NCI-H2107 treated with DMSO at 0.1 percent for 48 hours (cell line): ENCODE results near the gene ST8SIA5.

ENCODE experiments used
- DNase-seq: peaks from one replicate; lab custom pipeline; 2025; ENCODE audit not compliant: unreplicated experiment; lab: John Stamatoyannopoulos, UW

The ST8SIA5 gene

GRCh38 chr18:46748466-46748865 is 8.4 kb downstream of the ST8SIA5 start:
- no peak for DNase-seq

- DNase-seq: no peak
Observed at GRCh38 chr18:46740046-46740445, 16.8 kb downstream of the ST8SIA5 start.

DNA sequence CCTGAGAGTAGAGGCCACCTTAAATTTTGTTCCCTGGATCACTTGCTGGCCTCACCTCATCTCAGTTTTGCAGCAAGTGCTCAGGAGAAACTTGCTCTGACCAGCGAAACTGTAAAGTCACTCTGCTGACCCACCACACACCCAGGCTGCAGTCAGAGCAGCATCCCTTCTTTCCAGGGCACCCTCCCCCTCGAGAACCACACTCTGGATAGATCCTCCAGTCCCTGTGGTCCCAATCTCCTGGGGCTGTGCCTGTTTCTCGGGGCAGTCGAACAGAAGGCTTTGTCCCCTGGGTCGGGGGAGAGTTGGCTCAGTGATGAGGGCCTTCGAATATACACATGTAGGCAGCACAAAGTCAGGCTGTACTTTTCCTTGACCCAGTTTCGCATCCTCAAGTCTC is 18.4 kb downstream of the ST8SIA5 start:
- no peak for DNase-seq

DNA sequence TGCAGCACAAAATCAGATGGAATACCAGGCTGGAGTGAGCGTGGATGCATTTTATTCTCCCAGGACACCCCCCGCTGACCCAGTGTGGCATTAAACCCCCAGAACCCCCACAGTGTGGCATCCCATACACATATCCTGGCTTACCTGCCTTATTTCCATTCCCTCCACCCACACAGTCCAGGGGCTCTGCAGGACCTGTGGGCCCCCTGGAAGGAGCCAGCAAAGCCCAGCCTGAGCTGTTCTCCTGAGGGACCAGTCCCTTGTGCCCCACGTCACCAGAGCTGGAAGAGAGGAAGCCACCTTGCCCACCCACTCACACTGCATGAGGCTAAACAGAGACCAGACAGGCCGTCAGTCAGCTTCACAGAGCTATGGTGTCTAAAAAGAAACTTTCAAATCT is 20.1 kb downstream of the ST8SIA5 start:
- no peak for DNase-seq

DNA sequence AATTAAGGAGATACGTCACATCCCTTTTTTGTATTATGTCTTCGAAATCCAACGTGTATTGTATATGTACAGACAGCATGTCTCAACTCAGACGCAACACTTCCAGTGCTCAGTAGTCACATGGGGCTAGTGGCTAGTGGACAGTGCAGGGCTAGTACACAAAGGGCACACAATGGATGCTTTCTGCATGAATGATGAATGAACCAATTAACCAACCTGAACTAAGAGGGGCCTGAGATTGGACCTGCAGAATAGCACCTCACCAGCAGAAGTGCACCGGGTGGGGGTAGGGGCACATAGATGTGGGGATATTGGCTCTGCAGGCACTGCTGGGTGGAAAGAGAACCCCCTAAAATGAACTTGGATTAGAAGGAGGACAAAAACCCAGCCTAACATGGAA is 20.7 kb downstream of the ST8SIA5 start:
- DNase-seq: no peak

DNA sequence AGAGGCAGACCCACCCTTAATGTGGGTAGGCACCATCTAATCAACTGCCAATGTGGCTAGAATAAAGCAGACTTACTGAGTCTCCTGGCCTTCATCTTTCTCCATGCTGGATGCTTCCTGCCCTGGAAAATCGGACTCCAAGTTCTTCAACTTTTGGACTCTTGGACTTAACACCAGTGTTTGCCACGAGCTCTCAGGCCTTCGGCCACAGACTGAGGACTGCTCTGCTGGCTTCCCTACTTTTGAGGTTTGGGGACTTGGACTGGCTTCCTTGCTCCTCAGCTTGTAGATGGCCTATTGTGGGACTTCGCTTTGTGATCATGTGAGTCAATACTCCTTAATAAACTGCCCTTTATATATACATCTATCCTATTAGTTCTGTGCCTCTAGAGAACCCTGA is 21.9 kb downstream of the ST8SIA5 start:
- DNase-seq: no peak

DNA sequence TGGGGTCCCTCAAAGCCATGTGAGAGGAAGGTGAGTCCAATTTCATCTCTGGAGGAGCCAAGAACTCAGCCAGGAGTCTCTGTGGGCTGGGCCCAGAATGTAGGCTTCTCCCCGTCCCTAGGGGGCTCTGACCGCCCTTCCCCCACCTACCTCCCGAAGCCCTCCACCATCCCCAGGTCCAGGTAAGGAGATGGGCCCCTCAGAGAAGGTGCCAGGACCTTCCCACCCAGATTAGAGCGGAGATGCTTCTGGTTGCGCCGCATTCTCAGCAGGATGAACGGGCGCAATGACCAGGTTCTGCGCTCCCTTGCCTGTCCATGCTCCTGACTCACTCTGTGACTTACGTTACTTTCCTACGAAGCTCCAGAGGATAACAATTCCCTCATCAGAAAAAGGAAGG is 23.0 kb downstream of the ST8SIA5 start:
- DNase-seq: no peak

- no peak for DNase-seq
Observed at GRCh38 chr18:46732801-46733200, 24.1 kb downstream of the ST8SIA5 start.

GRCh38 chr18:46732201-46732600 is 24.7 kb downstream of the ST8SIA5 start:
- DNase-seq: no peak

DNA sequence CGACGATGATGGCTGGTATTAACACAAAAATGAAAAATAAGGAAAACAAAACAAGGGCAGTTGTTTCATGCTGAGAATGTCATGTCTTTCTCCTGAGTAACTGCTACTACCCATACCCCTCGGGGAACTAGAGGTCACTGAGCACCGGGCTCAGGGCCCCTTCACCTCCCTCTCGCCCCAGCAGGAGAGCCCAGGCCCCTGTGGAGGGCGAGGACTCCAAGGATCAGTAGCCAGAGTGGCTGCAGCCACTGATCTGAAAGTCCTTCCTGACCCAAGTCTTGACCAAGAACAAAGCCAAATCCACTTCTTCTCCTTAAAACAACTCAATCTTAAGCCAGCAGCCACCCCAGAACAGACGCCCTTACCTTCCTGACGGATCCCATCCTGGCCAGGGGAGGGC is 25.5 kb downstream of the ST8SIA5 start:
- DNase-seq: no peak

DNA sequence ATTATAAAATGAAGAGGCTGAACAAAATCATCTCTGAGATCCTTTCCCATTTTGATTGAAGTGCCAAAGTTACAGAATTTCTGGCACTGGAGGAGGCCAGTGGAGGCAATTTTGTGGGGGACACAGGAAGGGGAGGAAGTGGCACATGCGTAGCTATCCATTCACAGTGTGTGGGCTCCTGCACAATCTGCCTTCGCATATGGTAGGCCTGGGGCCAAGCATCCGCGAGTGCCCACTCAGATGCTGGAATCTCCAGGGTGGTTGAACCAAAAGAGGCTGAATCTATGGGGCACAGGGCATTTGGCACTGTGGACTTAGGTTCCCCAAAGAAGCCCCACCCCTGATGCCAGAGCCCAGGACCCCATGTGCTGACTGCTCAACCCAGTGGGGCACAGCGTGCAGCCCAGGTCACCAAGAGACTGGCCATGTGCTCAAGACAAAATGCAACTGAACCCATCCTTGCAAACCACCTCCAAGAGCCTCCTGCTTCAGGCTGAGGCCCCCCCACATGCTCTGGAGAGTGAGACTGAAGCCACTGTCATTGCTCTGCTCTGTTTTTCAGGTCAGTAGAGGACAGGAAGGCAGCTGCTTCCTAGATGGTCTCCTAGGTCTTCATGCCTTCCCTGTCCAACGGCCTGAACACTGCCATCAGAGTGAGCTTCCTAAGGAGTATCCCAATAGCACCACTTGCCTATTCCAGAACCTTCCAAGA is 28.5 kb downstream of the ST8SIA5 start:
- DNase-seq: no peak

- no peak for DNase-seq
Observed at GRCh38 chr18:46727177-46727576, 29.7 kb downstream of the ST8SIA5 start.

DNA sequence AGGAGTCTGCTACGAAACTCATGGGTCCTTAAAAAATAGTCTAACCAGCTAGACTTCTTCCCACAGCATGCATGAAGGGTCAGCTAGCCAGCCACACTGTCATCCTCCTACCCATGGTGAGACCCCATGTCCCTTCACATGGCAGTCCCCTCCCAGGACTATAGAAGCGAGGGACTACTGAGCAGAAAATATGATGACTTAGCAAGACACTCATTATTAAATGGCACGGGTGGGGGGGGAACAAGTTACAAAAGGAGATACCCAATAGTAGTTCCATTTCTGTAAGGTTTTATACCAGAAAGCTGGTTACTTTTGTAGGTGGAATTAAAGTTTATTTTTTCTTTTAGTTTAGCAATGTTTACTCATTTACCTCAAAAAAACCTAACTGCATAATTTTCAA is 31.5 kb downstream of the ST8SIA5 start:
- no peak for DNase-seq

- DNase-seq: no peak
Observed at GRCh38 chr18:46723856-46724415, 32.9 kb downstream of the ST8SIA5 start.

DNA sequence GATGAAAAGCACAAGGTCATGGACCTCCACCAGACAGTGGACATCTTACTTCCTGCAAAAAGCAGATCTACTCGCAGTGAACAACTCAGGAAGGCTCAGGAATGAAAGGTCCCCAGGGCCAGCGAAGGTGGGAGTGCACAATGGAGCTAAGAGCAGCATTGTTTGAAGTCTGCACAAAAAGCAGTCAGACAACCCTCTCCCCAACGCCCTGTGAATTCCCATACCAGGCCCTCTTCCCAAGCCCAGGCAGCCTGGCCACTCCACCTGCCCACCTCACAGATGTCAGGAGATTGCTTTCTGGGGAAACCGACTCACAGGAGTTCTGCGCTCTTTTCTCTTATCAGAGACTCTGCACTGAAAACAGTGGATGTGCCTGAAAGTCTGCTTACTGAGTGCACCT is 34.8 kb downstream of the ST8SIA5 start:
- DNase-seq: no peak

DNA sequence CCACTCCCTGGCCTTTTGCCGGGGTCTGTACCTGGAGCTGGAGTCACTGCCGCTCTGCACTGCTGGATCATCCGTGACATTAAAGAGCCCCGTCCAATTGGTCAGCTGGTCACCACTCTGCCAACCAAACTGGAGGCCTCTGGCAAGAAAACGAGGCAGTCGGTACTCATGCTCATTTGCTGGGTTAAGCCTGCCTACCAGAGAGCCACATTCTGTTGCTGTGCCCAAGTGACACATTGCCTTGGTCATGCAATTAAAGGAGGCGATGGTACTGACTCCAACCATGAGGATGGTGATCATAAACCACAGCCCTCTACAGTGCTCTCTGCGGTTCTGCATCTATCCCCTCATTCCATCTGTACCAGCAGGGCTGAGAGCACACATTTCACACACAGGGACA is 35.5 kb downstream of the ST8SIA5 start:
- DNase-seq: no peak

GRCh38 chr18:46720521-46720920 is 36.3 kb downstream of the ST8SIA5 start:
- DNase-seq: no peak

DNA sequence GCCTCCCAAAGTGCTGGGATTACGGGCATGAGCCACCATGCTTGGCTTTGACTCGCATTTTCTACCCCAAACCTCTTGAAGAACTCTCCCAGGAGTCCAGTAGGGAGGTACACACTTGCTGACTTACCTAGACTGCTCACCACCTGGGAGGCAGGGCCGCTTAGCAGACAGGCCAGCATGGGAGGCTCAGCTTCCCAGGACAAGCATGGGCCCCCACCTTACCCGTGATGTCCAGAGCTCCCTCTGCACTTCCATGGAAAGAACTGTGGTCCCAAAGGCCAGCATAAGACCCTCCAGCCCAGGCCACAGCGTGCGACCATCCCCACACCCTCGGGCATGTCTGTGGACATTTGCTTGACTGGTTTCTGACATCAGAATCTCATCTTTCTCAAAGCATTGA is 36.8 kb downstream of the ST8SIA5 start:
- DNase-seq: no peak

GRCh38 chr18:46719388-46719787 is 37.5 kb downstream of the ST8SIA5 start:
- no peak for DNase-seq

DNA sequence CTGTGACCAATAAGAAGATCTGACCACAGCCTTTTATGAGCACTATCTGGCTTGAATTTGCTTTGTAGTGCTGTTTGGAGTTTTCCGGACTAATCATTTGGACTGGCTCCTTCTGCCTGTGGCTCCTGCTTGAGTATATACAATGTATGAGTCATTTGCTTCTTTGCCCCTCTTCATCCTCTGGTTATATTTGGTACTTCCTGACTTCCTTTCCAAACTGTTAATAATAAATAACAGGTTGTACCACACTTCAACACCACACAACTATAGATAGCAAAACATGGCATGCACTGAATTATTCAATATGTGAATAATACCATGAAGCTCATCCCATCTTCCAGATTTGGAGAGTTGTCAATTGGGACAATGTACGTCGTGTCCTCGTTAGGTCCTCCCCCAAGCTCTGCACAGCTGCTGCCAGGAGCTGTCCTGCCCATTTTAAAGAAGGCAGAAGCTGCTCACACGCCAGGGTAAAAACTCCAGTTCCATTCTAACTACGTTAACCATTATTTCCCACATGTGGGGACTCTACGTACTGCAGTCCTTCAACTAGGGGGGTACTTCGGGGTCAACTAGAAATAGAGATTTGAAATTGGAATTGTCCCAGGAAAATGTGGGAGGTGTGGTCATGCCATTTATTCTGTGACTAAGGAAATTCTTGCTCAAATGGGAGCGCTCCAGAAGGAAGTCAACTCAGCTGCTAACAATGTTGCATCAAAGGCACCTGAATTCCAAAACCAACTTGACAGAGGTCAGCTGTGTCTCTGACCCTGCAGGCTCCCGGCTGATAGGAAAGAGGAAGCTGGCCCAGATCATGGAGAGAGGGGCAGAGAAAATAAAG is 38.1 kb downstream of the ST8SIA5 start:
- no peak for DNase-seq

DNA sequence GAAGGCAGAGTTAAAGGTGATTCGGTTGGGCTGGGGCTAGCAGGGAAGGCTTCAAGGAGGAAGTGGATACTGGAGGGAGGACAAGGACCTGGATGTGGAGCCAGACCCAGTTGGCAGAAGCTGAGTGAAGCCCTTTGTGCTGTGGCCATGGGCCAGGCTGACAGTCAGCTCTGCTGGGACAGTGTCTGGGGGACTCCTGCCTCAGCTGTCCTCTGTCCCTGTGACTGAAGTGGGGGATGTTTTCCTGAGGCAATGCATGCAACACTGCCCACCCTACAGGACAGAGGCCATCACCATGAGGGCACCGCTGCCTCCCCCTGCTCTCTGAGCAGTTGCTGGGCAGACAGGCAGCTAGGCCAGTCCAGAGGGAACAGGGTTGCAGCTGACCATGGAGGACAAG is 40.0 kb downstream of the ST8SIA5 start:
- DNase-seq: no peak

- DNase-seq: no peak
Observed at GRCh38 chr18:46716336-46716735, 40.5 kb downstream of the ST8SIA5 start.
